Effector memory CD4-positive, alpha-beta T cell (primary cell): ENCODE data around the gene RAB11FIP5.

Experiments
- DNase-seq, 3 donors: peaks; one replicate each; pipeline ENCODE4 v3.0.0-alpha.2; 2020
- H3K27ac ChIP-seq: 2 replicates; pipeline ENCODE4 v1.7.0; 2013; ENCODE audit warnings: mild to moderate bottlenecking, low read length, moderate library complexity; ENCODE audit not compliant: insufficient read depth, poor library complexity, severe bottlenecking
- H3K27me3 ChIP-seq: replicated peaks from 2 replicates; pipeline ENCODE4 v1.7.0; 2013; ENCODE audit warnings: mild to moderate bottlenecking, low read length; ENCODE audit not compliant: insufficient read depth, control insufficient read depth, poor library complexity, severe bottlenecking
- H3K36me3 ChIP-seq: 2 replicates; pipeline ENCODE4 v1.7.0; 2013; ENCODE audit warnings: mild to moderate bottlenecking, low read length, moderate library complexity; ENCODE audit not compliant: control insufficient read depth, insufficient read depth
- H3K4me1 ChIP-seq: 2 replicates; pipeline ENCODE4 v1.7.0; 2013; ENCODE audit warnings: low read length, mild to moderate bottlenecking; ENCODE audit not compliant: control insufficient read depth, insufficient read depth, poor library complexity, severe bottlenecking
- H3K4me3 ChIP-seq: 2 replicates; pipeline ENCODE4 v1.7.0; 2013; ENCODE audit warnings: low read length, low read depth, mild to moderate bottlenecking; ENCODE audit not compliant: insufficient read depth, poor library complexity, severe bottlenecking
- H3K9me3 ChIP-seq: 2 replicates; pipeline ENCODE4 v1.7.0; 2013; ENCODE audit warnings: mild to moderate bottlenecking, low read length, moderate library complexity; ENCODE audit not compliant: control insufficient read depth

Gene RAB11FIP5

DNA sequence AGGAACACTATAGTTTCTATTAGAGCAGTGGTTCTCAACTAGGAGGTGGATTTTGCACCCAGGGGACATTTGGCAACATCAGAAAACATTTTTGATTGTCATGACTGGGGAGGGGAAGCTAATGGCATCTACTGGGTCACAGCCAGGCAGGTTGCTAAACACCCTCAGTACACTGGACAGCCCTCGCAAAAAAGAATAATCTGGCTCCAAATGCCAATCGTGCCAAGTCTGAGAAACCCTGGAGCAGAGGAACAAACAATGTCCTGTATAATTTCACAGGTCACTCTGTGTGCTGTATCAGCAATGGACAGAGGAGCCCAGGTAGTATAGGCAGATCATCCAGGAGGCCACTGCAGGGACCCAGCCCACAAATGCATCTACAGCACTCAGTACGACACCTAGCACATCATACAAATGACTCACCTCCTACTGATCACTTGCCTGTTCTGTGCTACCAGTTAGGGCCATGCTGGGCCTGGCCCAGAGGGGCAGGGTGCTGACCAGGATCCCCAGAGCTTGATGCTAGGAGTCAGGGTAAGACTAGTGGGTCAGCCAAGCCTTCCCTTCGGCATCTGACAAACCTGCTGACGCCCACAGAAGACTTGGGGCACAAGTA, 78.9 kb downstream of the RAB11FIP5 start:
- H3K27me3 ChIP-seq: no peaks in the 10 kb centered on the region
- no peaks in the 10 kb centered on the region for H3K4me1 ChIP-seq
- no peaks in the 10 kb centered on the region for H3K9me3 ChIP-seq
- no peak for DNase-seq
- no peak overlapping the region for H3K27ac ChIP-seq
- no peaks in the 10 kb centered on the region for H3K36me3 ChIP-seq
- no peak overlapping the region for H3K4me3 ChIP-seq

- no peaks in the 10 kb centered on the region for H3K36me3 ChIP-seq
- no peaks in the 10 kb centered on the region for H3K9me3 ChIP-seq
- H3K4me3 ChIP-seq: no peak overlapping the region
- no peak for DNase-seq
- no peaks in the 10 kb centered on the region for H3K4me1 ChIP-seq
- H3K27ac ChIP-seq: no peak overlapping the region
- H3K27me3 ChIP-seq: no peaks in the 10 kb centered on the region
Observed at GRCh38 chr2:73033142-73033765, 79.5 kb downstream of the RAB11FIP5 start.

DNA sequence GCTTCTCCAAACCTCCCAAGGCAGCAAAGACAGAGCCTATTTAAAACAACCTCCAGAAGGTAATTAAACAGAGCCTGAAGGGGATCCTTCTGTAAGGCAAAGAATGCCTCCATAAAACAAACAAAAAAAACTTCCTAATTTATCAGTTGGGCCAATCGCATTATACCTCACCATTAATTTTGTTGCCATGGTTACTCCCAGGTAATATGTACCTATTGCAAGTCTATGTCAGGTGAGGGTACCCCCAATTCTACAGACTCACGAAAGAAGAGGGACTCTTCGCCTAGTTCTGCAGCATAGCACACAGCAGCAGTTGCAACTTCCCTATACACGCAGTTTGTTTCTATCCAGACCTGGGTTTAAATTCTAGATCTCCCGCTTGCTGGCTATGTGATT, 80.0 kb downstream of the RAB11FIP5 start:
- no peak overlapping the region for H3K27ac ChIP-seq
- no peaks in the 10 kb centered on the region for H3K36me3 ChIP-seq
- DNase-seq: no peak
- no peaks in the 10 kb centered on the region for H3K4me1 ChIP-seq
- no peaks in the 10 kb centered on the region for H3K9me3 ChIP-seq
- H3K4me3 ChIP-seq: no peak overlapping the region
- H3K27me3 ChIP-seq: no peaks in the 10 kb centered on the region

DNA sequence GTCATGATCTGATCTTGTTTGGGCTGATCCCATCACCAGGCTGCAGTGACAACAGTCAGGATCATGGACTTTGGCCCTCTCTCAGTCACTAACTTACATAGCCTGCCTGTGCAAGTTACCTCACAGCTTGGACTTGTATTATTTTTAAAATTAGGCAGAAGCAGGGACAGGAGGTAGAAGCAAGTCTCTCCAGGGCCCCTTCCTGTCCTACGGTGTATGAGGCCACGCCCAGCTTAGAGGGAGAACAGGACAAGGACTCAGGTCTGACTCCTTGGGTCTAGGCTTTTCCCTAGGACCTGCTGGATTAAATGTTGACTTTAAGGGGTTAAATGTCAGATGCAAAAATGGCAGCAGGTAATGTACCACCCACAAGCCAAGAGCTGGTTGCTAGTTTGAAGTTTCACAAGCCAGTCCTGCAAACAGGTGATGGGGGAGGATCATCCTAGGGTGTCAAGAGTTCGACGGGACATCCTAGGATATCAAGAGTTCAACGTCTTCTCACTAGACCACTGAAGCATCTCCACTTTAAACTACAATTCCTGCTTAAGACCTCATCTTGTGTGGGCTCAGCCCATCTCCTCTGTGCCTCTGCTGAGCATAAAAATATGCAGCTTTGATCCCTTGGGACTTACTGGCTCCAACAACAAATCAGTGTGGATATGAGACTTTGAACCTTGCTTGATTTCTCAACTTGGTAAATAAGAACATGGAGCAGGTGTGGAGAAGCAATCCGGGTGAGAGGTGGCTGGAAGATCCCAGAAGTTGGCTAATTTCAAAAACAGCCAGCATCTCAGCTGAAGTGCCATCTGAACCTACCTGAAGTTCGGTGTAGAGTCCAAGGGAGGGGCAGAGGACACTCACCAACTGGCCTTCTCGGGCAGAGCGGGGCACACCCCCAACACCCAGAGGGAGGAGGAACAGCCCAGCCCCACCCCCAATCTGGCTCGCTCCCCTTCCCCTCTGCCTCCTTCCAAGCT, 80.7 kb downstream of the RAB11FIP5 start:
- Histone ChIP-seq H3K4me3 (no peak overlapping the region), H3K9me3 (no peaks in the 10 kb centered on the region), H3K27me3 (no peaks in the 10 kb centered on the region), H3K4me1 (no peaks in the 10 kb centered on the region), H3K27ac (no peak overlapping the region), H3K36me3 (no peaks in the 10 kb centered on the region)
- DNase-seq: no peak

DNA sequence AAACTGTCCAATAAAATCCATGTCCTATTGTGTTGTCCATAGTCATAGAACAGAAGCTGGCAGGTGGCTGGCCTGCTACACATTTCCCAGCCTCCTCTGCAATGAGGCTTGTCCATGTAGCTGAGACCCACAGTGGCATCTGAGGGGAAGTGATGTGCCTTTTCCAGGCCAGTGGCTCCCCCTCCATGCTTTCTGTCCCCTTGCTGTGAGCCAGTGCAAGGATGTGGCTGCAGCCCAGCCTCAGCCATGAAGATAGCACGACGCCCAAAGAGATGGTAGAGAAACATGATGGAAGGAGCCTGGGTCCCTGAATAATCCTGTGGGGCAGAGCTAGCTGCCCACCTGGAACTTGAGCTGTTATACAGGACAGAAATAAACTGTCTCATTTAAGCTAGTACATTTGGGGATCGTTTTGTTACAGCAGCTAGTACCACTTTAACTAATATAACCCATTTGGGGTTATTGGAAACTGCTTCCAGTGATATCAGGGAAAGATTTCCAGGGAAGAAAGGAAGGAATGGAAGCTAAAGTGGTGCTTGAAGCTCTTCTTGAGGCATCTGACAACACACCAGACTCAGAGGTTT, 81.6 kb downstream of the RAB11FIP5 start:
- Histone ChIP-seq H3K27me3 (no peaks in the 10 kb centered on the region), H3K27ac (no peak overlapping the region), H3K4me1 (no peaks in the 10 kb centered on the region), H3K36me3 (no peaks in the 10 kb centered on the region), H3K4me3 (no peak overlapping the region), H3K9me3 (no peaks in the 10 kb centered on the region)
- DNase-seq: no peak

GRCh38 chr2:73028841-73029240, 83.9 kb downstream of the RAB11FIP5 start:
- Histone ChIP-seq H3K4me1 (no peaks in the 10 kb centered on the region), H3K36me3 (no peaks in the 10 kb centered on the region), H3K4me3 (no peak overlapping the region), H3K27me3 (no peaks in the 10 kb centered on the region), H3K9me3 (no peaks in the 10 kb centered on the region), H3K27ac (no peak overlapping the region)
- no peak for DNase-seq

DNA sequence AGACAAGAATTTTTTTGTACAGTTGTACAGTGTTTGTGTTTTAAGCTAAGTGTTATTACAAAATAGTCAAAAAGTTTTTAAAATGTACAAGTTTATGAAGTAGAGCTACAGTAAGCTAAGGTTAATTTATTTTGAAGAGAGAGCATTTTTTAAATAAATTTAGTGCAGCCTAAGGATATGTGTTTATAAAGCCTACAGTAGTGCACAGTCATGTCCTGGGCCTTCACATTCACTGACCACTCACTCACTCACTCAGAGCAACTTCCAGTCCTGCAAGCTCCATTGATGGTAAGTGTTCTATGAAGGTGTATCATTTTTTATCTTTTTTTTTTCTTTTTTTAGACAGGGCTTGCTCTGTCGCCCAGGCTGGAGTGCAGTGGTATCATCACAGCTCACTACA, 85.4 kb downstream of the RAB11FIP5 start:
- no peaks in the 10 kb centered on the region for H3K36me3 ChIP-seq
- H3K27me3 ChIP-seq: no peaks in the 10 kb centered on the region
- H3K4me1 ChIP-seq: no peaks in the 10 kb centered on the region
- DNase-seq: no peak
- H3K27ac ChIP-seq: no peak overlapping the region
- H3K9me3 ChIP-seq: no peaks in the 10 kb centered on the region
- H3K4me3 ChIP-seq: no peak overlapping the region

GRCh38 chr2:73023497-73023896, 89.3 kb downstream of the RAB11FIP5 start:
- no peaks in the 10 kb centered on the region for H3K27me3 ChIP-seq
- DNase-seq: no peak
- no peaks in the 10 kb centered on the region for H3K36me3 ChIP-seq
- H3K4me3 ChIP-seq: no peak overlapping the region
- no peaks in the 10 kb centered on the region for H3K9me3 ChIP-seq
- H3K27ac ChIP-seq: no peak overlapping the region
- H3K4me1 ChIP-seq: no peaks in the 10 kb centered on the region
